HepG2 (cell line): ENCODE measurements around the gene AMBRA1. TPM values are rescaled to one million over a fixed set of nuclear protein-coding genes. Genes with fewer than 3 reads are reported as not detected.

Experiments used
- ATAC-seq: fragments of 200-7000 bp; cut with Tn5 transposase; 3 replicates; pipeline ENCODE4 v1.9.1; 2020; ENCODE audit warnings: mild to moderate bottlenecking, moderate library complexity
- BruUV-seq: library from RNA; stranded (reverse); fragments of 400-500 nt; replicated peaks from 2 replicates; lab custom pipeline; 2021; lab: Mats Ljungman, UMichigan
- CTCF ChIA-PET: fragments of 300-600 bp; formaldehyde crosslinking; extraction: SDS; loops from one replicate; lab custom pipeline; 2021; ENCODE audit warnings: low total read pairs, inconsistent platforms, low intra/inter-chr PET ratio; lab: Yijun Ruan, JAX
- POLR2A ChIA-PET: fragments of 350-600 bp; sonication (Branson Sonifier 250); formaldehyde crosslinking; loops from one replicate; lab custom pipeline; 2020; ENCODE audit warnings: antibody characterized with exemption, inconsistent platforms; lab: Yijun Ruan, JAX
- DNase-seq: peaks from one replicate; pipeline ENCODE4 v3.0.0-alpha.2; 2015; ENCODE audit warnings: low spot score
- FAIRE-seq: peaks from 3 replicates; lab custom pipeline; 2011; peaks lifted over from hg19 to GRCh38; lab: Jason Lieb, UNC
- H2AFZ ChIP-seq: one replicate; pipeline ENCODE4 v1.6.1; 2011; ENCODE audit warnings: low read length, inconsistent platforms
- H3K27ac ChIP-seq: fragments of 300-600 bp; 3 replicates; pipeline ENCODE4 v1.8.0; 2011; ENCODE audit warnings: mixed run types, mild to moderate bottlenecking, mixed read lengths, low read length, inconsistent platforms; ENCODE audit not compliant: insufficient read depth; ENCODE audit errors: extremely low read length
- H3K27me3 ChIP-seq, 2 experiments: fragments of 200-600 bp in 1 of 2; 2 replicates in 1 of 2; 3 replicates in 1 of 2; pipeline versions ENCODE4 v1.6.0 to v1.8.0; 2011; ENCODE audit warnings: low read length in 2 of 2, mild to moderate bottlenecking in 2 of 2, moderate library complexity in 2 of 2, inconsistent platforms in 1 of 2; ENCODE audit not compliant: insufficient read depth in 2 of 2, control insufficient read depth in 1 of 2
- H3K36me3 ChIP-seq, 2 experiments: fragments of 200-600 bp in 1 of 2; replicated peaks in 1 of 2; 2 replicates in 1 of 2; 3 replicates in 1 of 2; pipeline versions ENCODE4 v1.5.1 to v1.8.0; 2011; ENCODE audit warnings: low read length in 2 of 2, inconsistent platforms in 1 of 2; ENCODE audit not compliant: insufficient read depth in 2 of 2, control insufficient read depth in 1 of 2
- H3K4me1 ChIP-seq: 2 replicates; pipeline ENCODE4 v1.5.1; 2012; ENCODE audit warnings: low read length, inconsistent platforms; ENCODE audit not compliant: insufficient read depth
- H3K4me2 ChIP-seq: 2 replicates; pipeline ENCODE4 v1.6.0; 2011; ENCODE audit warnings: low read depth, low read length, inconsistent platforms
- H3K4me3 ChIP-seq, 3 experiments: fragments of 200-600 bp in 1 of 3; sonication (generic), shearing (Covaris generic) in 1 of 3; replicated peaks in 1 of 3; 2 replicates each; pipeline ENCODE4 v1.5.1; 2011 to 2016; ENCODE audit warnings: low read length in 3 of 3, inconsistent platforms in 2 of 3, low read depth in 2 of 3, mild to moderate bottlenecking in 2 of 3, control low read depth in 1 of 3, mixed read lengths in 1 of 3; ENCODE audit not compliant: insufficient read depth in 1 of 3
- H3K79me2 ChIP-seq: one replicate; pipeline ENCODE4 v1.6.1; 2011; ENCODE audit warnings: low read length, inconsistent platforms; ENCODE audit not compliant: insufficient read depth
- H3K9ac ChIP-seq: 2 replicates; pipeline ENCODE4 v1.6.0; 2011; ENCODE audit warnings: mild to moderate bottlenecking, low read depth, low read length, inconsistent platforms; ENCODE audit not compliant: insufficient read depth
- H3K9me3 ChIP-seq: 2 replicates; pipeline ENCODE4 v1.5.1; 2012; ENCODE audit warnings: mild to moderate bottlenecking, low read length
- H4K20me1 ChIP-seq: 2 replicates; pipeline ENCODE4 v1.6.0; 2011; ENCODE audit warnings: inconsistent platforms, mild to moderate bottlenecking, low read length, moderate library complexity; ENCODE audit not compliant: insufficient read depth
- ADNP ChIP-seq: sonication (generic); formaldehyde crosslinking; IDR thresholded peaks from 2 replicates; pipeline ENCODE4 v1.4.0; 2020; ENCODE audit warnings: missing genetic modification reagents
- ELF3 ChIP-seq: IDR thresholded peaks from 2 replicates; pipeline ENCODE4 v1.6.1; 2016; ENCODE audit warnings: missing genetic modification reagents, missing compliant biosample characterization
- EP300 ChIP-seq, 3 experiments: sonication (generic) in 1 of 3; formaldehyde crosslinking in 1 of 3; IDR thresholded peaks; 2 replicates each; pipeline versions ENCODE4 v1.5.1 to v1.6.1; 2011 to 2020; ENCODE audit warnings: low read depth in 2 of 3, low read length in 2 of 3, borderline replicate concordance in 1 of 3, improper control_type of control experiment in 1 of 3, mild to moderate bottlenecking in 1 of 3, missing genetic modification reagents in 1 of 3, moderate library complexity in 1 of 3
- HNF4A ChIP-seq: sonication (generic); formaldehyde crosslinking; IDR thresholded peaks from 2 replicates; pipeline ENCODE4 v1.4.0; 2020; ENCODE audit warnings: missing genetic modification reagents
- HNF4G ChIP-seq, 2 experiments: sonication (generic) in 1 of 2; formaldehyde crosslinking in 1 of 2; IDR thresholded peaks; 2 replicates each; pipeline versions ENCODE4 v1.4.0 to v1.6.1; 2011 to 2020; ENCODE audit warnings: borderline replicate concordance in 2 of 2, low read depth in 2 of 2, mild to moderate bottlenecking in 2 of 2, low read length in 1 of 2, missing genetic modification reagents in 1 of 2, moderate library complexity in 1 of 2
- ISL2 ChIP-seq: sonication (generic); formaldehyde crosslinking; IDR thresholded peaks from 2 replicates; pipeline ENCODE4 v1.5.0; 2020; ENCODE audit warnings: missing genetic modification reagents
- MIXL1 ChIP-seq: IDR thresholded peaks from 2 replicates; pipeline ENCODE4 v1.6.1; 2016
- NR2C2 ChIP-seq: sonication (generic); formaldehyde crosslinking; IDR thresholded peaks from 2 replicates; pipeline ENCODE4 v1.4.0; 2020; ENCODE audit warnings: missing genetic modification reagents, mild to moderate bottlenecking, moderate library complexity, borderline replicate concordance
- PPARG ChIP-seq: conservative IDR thresholded peaks from 2 replicates; pipeline ENCODE4 v1.6.1; 2016; ENCODE audit warnings: missing biosample characterization, missing genetic modification reagents
- SOX6 ChIP-seq, 2 experiments: fragments of 450-650 bp in 1 of 2; sonication (generic) in 1 of 2; formaldehyde crosslinking in 1 of 2; IDR thresholded peaks; 2 replicates each; pipeline versions ENCODE4 v1.4.0 to v1.6.1; 2017 to 2020; ENCODE audit warnings: antibody characterized with exemption in 1 of 2, mild to moderate bottlenecking in 1 of 2, missing genetic modification reagents in 1 of 2
- TEAD3 ChIP-seq: optimal IDR thresholded peaks from 2 replicates; pipeline ENCODE3; 2016; ENCODE audit warnings: borderline replicate concordance
- ZBTB7B ChIP-seq: sonication (generic); formaldehyde crosslinking; IDR thresholded peaks from 2 replicates; pipeline ENCODE4 v1.4.0; 2020; ENCODE audit warnings: missing genetic modification reagents
- ZNF335 ChIP-seq: sonication (generic); formaldehyde crosslinking; IDR thresholded peaks from 2 replicates; pipeline ENCODE4 v1.4.0; 2020; ENCODE audit warnings: missing genetic modification reagents
- ZNF703 ChIP-seq: sonication (generic); formaldehyde crosslinking; IDR thresholded peaks from 2 replicates; pipeline ENCODE4 v1.5.1; 2020; ENCODE audit warnings: missing genetic modification reagents, mild to moderate bottlenecking, moderate library complexity, borderline replicate concordance
- WGBS: methylation state at CpG from one replicate; pipeline ENCODE4 v1.1.6; 2017; ENCODE audit warnings: low lambda C conversion rate; 5-methylcytosine and 5-hydroxymethylcytosine counted together
- in situ Hi-C: cut with HindIII; loops from 2 replicates; pipeline ENCODE4 v1.10.0; 2017; ENCODE audit warnings: low pct_unique_long_range_greater_than_20kb; ENCODE audit not compliant: extremely low pct_ligation_motif_present
- intact Hi-C: fragments of 100-400 bp; cut with micrococcal nuclease; formaldehyde crosslinking; loops from one replicate; pipeline ENCODE4 v1.10.0; 2022; ENCODE audit not compliant: unreplicated experiment
- polyA plus RNA-seq, 8 experiments: library from polyadenylated mRNA; depleted of rRNA in 3 of 8; stranded (reverse) in 7 of 8; unstranded in 1 of 8; fragments of >200 nt; fragmentation: Illumina TruSeq in 4 of 8; extraction: Trizol in 4 of 8; gene quantifications; 2 replicates each; pipeline versions ENCODE4 v1.2.1 to v1.2.3, GENCODE V29; 2011 to 2016; ENCODE audit warnings: low read depth in 4 of 8, missing spikeins in 1 of 8, mixed read lengths in 1 of 8; ENCODE audit not compliant: insufficient read depth in 1 of 8
- total RNA-seq, 5 experiments: library from RNA; depleted of rRNA; stranded (reverse); fragments of >200 nt; fragmentation: Illumina TruSeq; extraction: Trizol; gene quantifications; 2 replicates each; pipeline ENCODE4 v1.2.3, GENCODE V29; 2016; ENCODE audit warnings: low read depth in 1 of 5
- TF ChIP-seq, protein P1 (sequence below): IDR thresholded peaks from 2 replicates; pipeline ENCODE4 v1.6.1; 2012; ENCODE audit warnings: inconsistent platforms
- TF ChIP-seq, protein P2 (sequence below): sonication (generic); formaldehyde crosslinking; IDR thresholded peaks from 2 replicates; pipeline ENCODE4 v1.4.0; 2020; ENCODE audit warnings: missing genetic modification reagents
- TF ChIP-seq, protein P3 (sequence below): IDR thresholded peaks from 2 replicates; pipeline ENCODE4 v1.4.0; 2020; ENCODE audit warnings: mild to moderate bottlenecking, missing genetic modification reagents

Gene AMBRA1
- total and polyA plus RNA-seq, 2 of the 13 experiments (the other 11 are each of a cell fraction or from before 2014, with no cell fraction given), result 15.7 to 26.0 TPM

- ChIA-PET CTCF (no interaction called here), POLR2A (interaction anchor here (1.4 kb wide), 1 partner anchor 32 kb away, joined by 3 read pairs; no protein-coding TSS in a partner anchor)
- peak overlapping the region in 1 of 3 experiments; percentile 29; a peak in 2 of 6 replicates for H3K4me3 ChIP-seq
- H3K27me3 ChIP-seq, result no peaks in the 10 kb centered on the region
- in situ Hi-C loops, result no loop called here
- peak overlapping the region; percentile 48 for H3K4me2 ChIP-seq
- H3K36me3 ChIP-seq, result peaks cover 4 to 5% of the 10 kb centered on the region in 2 experiments; a peak in 4 of 5 replicates
- intact Hi-C loops, result loop anchor here (2.0 kb wide), 1 partner anchor 18 kb away; no protein-coding TSS in a partner anchor
- H3K79me2 ChIP-seq, result peaks cover 89% of the 10 kb centered on the region
- FAIRE-seq, result peak; percentile 59
- peaks cover 84% of the 10 kb centered on the region for H3K4me1 ChIP-seq
- 41% methylated on average over 5 of the region's 5 CpGs for WGBS
- ATAC-seq, result peak; percentile 83
- no peak overlapping the region for H2AFZ ChIP-seq
- DNase-seq, result peak; percentile 37
- BruUV-seq, result no TSS peak
- H3K9me3 ChIP-seq, result no peaks in the 10 kb centered on the region
- peak overlapping the region; percentile 33 for H3K27ac ChIP-seq
- no peak overlapping the region for H3K9ac ChIP-seq
- peaks cover 55% of the 10 kb centered on the region for H4K20me1 ChIP-seq
- TF ChIP-seq, protein P1, sequence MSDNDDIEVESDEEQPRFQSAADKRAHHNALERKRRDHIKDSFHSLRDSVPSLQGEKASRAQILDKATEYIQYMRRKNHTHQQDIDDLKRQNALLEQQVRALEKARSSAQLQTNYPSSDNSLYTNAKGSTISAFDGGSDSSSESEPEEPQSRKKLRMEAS, result 0 out of 2 replicates have a peak, but pooled peaks have one; percentile 32
- TF ChIP-seq HNF4G (IDR thresholded peaks at IDR 0.05; ENCODE audit: borderline replicate concordance, low read depth, low read length) (peak; percentile 26; the same call in 1 of the 2 replicates), HNF4G (CRISPR knock-in tag; IDR thresholded peaks at IDR 0.05; ENCODE audit: borderline replicate concordance, low read depth) (no peak), SOX6 (IDR thresholded peaks at IDR 0.05) (no peak), SOX6 (CRISPR knock-in tag; IDR thresholded peaks at IDR 0.05) (peak; percentile 60), PPARG (CRISPR knock-in tag) (peak; percentile 88), NR2C2 (CRISPR knock-in tag) (0 out of 2 replicates have a peak, but pooled peaks have one; percentile 17), ELF3 (CRISPR knock-in tag) (0 out of 2 replicates have a peak, but pooled peaks have one; percentile 10), HNF4A (CRISPR knock-in tag) (peak; percentile 67), ZBTB7B (0 out of 2 replicates have a peak, but pooled peaks have one; percentile 51), ISL2 (CRISPR knock-in tag) (0 out of 2 replicates have a peak, but pooled peaks have one; percentile 18), ZNF703 (no peak), ZNF335 (CRISPR knock-in tag) (no peak), EP300 (IDR thresholded peaks at IDR 0.05; ENCODE audit: low read depth in 2 of 2, low read length in 2 of 2) (peak in 1 of 2 experiments; percentile 33; a peak in 2 of 4 replicates), EP300 (CRISPR knock-in tag; IDR thresholded peaks at IDR 0.05; ENCODE audit: borderline replicate concordance) (no peak), TEAD3 (CRISPR knock-in tag) (peak; percentile 48), ADNP (no peak), MIXL1 (CRISPR knock-in tag) (peak; percentile 45; the same call in 1 of the 2 replicates)
- TF ChIP-seq, protein P2, sequence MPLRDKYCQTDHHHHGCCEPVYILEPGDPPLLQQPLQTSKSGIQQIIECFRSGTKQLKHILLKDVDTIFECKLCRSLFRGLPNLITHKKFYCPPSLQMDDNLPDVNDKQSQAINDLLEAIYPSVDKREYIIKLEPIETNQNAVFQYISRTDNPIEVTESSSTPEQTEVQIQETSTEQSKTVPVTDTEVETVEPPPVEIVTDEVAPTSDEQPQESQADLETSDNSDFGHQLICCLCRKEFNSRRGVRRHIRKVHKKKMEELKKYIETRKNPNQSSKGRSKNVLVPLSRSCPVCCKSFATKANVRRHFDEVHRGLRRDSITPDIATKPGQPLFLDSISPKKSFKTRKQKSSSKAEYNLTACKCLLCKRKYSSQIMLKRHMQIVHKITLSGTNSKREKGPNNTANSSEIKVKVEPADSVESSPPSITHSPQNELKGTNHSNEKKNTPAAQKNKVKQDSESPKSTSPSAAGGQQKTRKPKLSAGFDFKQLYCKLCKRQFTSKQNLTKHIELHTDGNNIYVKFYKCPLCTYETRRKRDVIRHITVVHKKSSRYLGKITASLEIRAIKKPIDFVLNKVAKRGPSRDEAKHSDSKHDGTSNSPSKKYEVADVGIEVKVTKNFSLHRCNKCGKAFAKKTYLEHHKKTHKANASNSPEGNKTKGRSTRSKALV (CRISPR knock-in tag), result no peak
- TF ChIP-seq, protein P3, sequence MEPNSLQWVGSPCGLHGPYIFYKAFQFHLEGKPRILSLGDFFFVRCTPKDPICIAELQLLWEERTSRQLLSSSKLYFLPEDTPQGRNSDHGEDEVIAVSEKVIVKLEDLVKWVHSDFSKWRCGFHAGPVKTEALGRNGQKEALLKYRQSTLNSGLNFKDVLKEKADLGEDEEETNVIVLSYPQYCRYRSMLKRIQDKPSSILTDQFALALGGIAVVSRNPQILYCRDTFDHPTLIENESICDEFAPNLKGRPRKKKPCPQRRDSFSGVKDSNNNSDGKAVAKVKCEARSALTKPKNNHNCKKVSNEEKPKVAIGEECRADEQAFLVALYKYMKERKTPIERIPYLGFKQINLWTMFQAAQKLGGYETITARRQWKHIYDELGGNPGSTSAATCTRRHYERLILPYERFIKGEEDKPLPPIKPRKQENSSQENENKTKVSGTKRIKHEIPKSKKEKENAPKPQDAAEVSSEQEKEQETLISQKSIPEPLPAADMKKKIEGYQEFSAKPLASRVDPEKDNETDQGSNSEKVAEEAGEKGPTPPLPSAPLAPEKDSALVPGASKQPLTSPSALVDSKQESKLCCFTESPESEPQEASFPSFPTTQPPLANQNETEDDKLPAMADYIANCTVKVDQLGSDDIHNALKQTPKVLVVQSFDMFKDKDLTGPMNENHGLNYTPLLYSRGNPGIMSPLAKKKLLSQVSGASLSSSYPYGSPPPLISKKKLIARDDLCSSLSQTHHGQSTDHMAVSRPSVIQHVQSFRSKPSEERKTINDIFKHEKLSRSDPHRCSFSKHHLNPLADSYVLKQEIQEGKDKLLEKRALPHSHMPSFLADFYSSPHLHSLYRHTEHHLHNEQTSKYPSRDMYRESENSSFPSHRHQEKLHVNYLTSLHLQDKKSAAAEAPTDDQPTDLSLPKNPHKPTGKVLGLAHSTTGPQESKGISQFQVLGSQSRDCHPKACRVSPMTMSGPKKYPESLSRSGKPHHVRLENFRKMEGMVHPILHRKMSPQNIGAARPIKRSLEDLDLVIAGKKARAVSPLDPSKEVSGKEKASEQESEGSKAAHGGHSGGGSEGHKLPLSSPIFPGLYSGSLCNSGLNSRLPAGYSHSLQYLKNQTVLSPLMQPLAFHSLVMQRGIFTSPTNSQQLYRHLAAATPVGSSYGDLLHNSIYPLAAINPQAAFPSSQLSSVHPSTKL (CRISPR knock-in tag), result peak; percentile 35; the same call in 1 of the 2 replicates
Measured at GRCh38 chr11:46522682-46523281, 71.0 kb downstream of the AMBRA1 start.
